Trophoblast cell (in vitro differentiated cells and primary cell): ENCODE measurements around the gene SRXN1.

Source experiments
- DNase-seq, 2 donors: peaks; one replicate each; pipeline ENCODE4 v3.0.0-alpha.2; 2016
- H2AFZ ChIP-seq: 2 replicates; pipeline ENCODE4 v1.6.1; 2013; ENCODE audit warnings: low read length, moderate library complexity, mild to moderate bottlenecking; ENCODE audit not compliant: insufficient read depth, poor library complexity
- H2AK5ac ChIP-seq: 2 replicates; pipeline ENCODE4 v1.6.1; 2013; ENCODE audit warnings: mild to moderate bottlenecking, low read length
- H2BK120ac ChIP-seq: 2 replicates; pipeline ENCODE4 v1.6.1; 2013; ENCODE audit warnings: low read length, mild to moderate bottlenecking, moderate library complexity; ENCODE audit not compliant: insufficient read depth, poor library complexity
- H2BK12ac ChIP-seq: 2 replicates; pipeline ENCODE4 v1.6.1; 2013; ENCODE audit warnings: mild to moderate bottlenecking, low read length, moderate library complexity
- H2BK5ac ChIP-seq: 2 replicates; pipeline ENCODE4 v1.6.1; 2013; ENCODE audit warnings: low read length, low read depth, moderate library complexity, mild to moderate bottlenecking; ENCODE audit not compliant: poor library complexity
- H3K14ac ChIP-seq: 2 replicates; pipeline ENCODE4 v1.6.1; 2013; ENCODE audit warnings: mild to moderate bottlenecking, low read length
- H3K18ac ChIP-seq: 2 replicates; pipeline ENCODE4 v1.6.1; 2013; ENCODE audit warnings: mild to moderate bottlenecking, low read length
- H3K23ac ChIP-seq: 2 replicates; pipeline ENCODE4 v1.6.1; 2013; ENCODE audit warnings: low read length
- H3K27ac ChIP-seq: 2 replicates; pipeline ENCODE4 v1.5.1; 2013; ENCODE audit warnings: low read depth, mild to moderate bottlenecking, inconsistent platforms, low read length, moderate library complexity
- H3K27me3 ChIP-seq: 2 replicates; pipeline ENCODE4 v1.6.1; 2013; ENCODE audit warnings: inconsistent platforms, mild to moderate bottlenecking, low read length, moderate library complexity; ENCODE audit not compliant: insufficient read depth
- H3K36me3 ChIP-seq, 2 experiments: 1 replicate in 1 of 2; 2 replicates in 1 of 2; pipeline ENCODE4 v1.6.1; 2013; ENCODE audit warnings: low read length in 2 of 2, mild to moderate bottlenecking in 2 of 2, moderate library complexity in 1 of 2; ENCODE audit not compliant: insufficient read depth in 2 of 2, control insufficient read depth in 1 of 2
- H3K4ac ChIP-seq: 2 replicates; pipeline ENCODE4 v1.6.1; 2013; ENCODE audit warnings: low read depth, mild to moderate bottlenecking, low read length, moderate library complexity
- H3K4me1 ChIP-seq, 2 experiments: 1 replicate in 1 of 2; 2 replicates in 1 of 2; pipeline ENCODE4 v1.6.1; 2013; ENCODE audit warnings: low read length in 2 of 2, mild to moderate bottlenecking in 2 of 2, moderate library complexity in 1 of 2; ENCODE audit not compliant: insufficient read depth in 2 of 2, control insufficient read depth in 1 of 2
- H3K4me2 ChIP-seq: 2 replicates; pipeline ENCODE4 v1.6.1; 2013; ENCODE audit warnings: inconsistent platforms, mild to moderate bottlenecking, low read length, moderate library complexity
- H3K4me3 ChIP-seq: 2 replicates; pipeline ENCODE4 v1.5.1; 2013; ENCODE audit warnings: mild to moderate bottlenecking, low read depth, low read length, inconsistent platforms
- H3K79me1 ChIP-seq: one replicate; pipeline ENCODE4 v1.6.1; 2013; ENCODE audit warnings: low read length
- H3K79me2 ChIP-seq: 2 replicates; pipeline ENCODE4 v1.6.1; 2013; ENCODE audit warnings: low read length, mild to moderate bottlenecking; ENCODE audit not compliant: control insufficient read depth, insufficient read depth, poor library complexity
- H3K9ac ChIP-seq: 2 replicates; pipeline ENCODE4 v1.6.1; 2013; ENCODE audit warnings: mild to moderate bottlenecking, low read length
- H3K9me3 ChIP-seq: 2 replicates; pipeline ENCODE4 v1.6.1; 2013; ENCODE audit warnings: low read depth, mild to moderate bottlenecking, control low read depth, inconsistent platforms, low read length; ENCODE audit not compliant: insufficient read depth
- H4K12ac ChIP-seq: 2 replicates; pipeline ENCODE4 v1.6.1; 2013; ENCODE audit warnings: low read depth, mild to moderate bottlenecking, low read length, moderate library complexity
- H4K8ac ChIP-seq: 2 replicates; pipeline ENCODE4 v1.6.1; 2013; ENCODE audit warnings: low read depth, mild to moderate bottlenecking, low read length, moderate library complexity
- H4K91ac ChIP-seq: one replicate; pipeline ENCODE4 v1.6.1; 2013; ENCODE audit warnings: low read depth, mild to moderate bottlenecking, low read length, moderate library complexity
- WGBS: extraction: QIAGEN DNeasy Blood & Tissue Kit; methylation state at CpG from one replicate; pipeline ENCODE4 v1.1.7; 2013; ENCODE audit warnings: missing lambda C conversion rate; ENCODE audit not compliant: insufficient read length, insufficient coverage; ENCODE audit errors: extremely low coverage; 5-methylcytosine and 5-hydroxymethylcytosine counted together

Gene SRXN1

GRCh38 chr20:626579-626978, 26.4 kb downstream of the SRXN1 start:
- H3K27me3 ChIP-seq = no peaks in the 10 kb centered on the region

GRCh38 chr20:625360-625932, 27.6 kb downstream of the SRXN1 start:
- Histone ChIP-seq H3K79me1 (peaks cover 1% of the 10 kb centered on the region), H3K27ac (no peak overlapping the region), H3K23ac (no peak overlapping the region), H3K4ac (no peak overlapping the region), H3K27me3 (no peaks in the 10 kb centered on the region), H3K79me2 (no peaks in the 10 kb centered on the region), H4K8ac (no peak overlapping the region), H3K9me3 (no peaks in the 10 kb centered on the region), H2BK12ac (no peak overlapping the region), H3K14ac (no peak overlapping the region), H2AFZ (no peak overlapping the region), H3K36me3 (no peaks in the 10 kb centered on the region), H3K9ac (no peak overlapping the region), H2BK5ac (no peak overlapping the region), H4K91ac (no peak overlapping the region), H4K12ac (no peak overlapping the region), H2AK5ac (no peak overlapping the region), H3K4me3 (no peak overlapping the region), H3K4me2 (no peak overlapping the region), H2BK120ac (no peak overlapping the region), H3K4me1 (peaks cover 9 to 12% of the 10 kb centered on the region in 2 experiments), H3K18ac (no peak overlapping the region)
- DNase-seq = no peak
- no CpG with 5 or more reads among the region's 4 CpGs for WGBS

More at GRCh38 chr20:626579-626978, 26.4 kb downstream of the SRXN1 start:
- Histone ChIP-seq H3K23ac (no peak overlapping the region), H3K4me2 (no peak overlapping the region), H3K14ac (no peak overlapping the region), H3K79me1 (no peaks in the 10 kb centered on the region), H4K12ac (no peak overlapping the region), H4K8ac (no peak overlapping the region), H2BK120ac (no peak overlapping the region), H3K79me2 (no peaks in the 10 kb centered on the region), H3K4me1 (peaks cover under 1% of the 10 kb centered on the region in 2 experiments), H3K9me3 (no peaks in the 10 kb centered on the region), H3K9ac (no peak overlapping the region), H3K36me3 (no peaks in the 10 kb centered on the region), H3K4me3 (no peak overlapping the region), H3K27ac (no peak overlapping the region), H2AK5ac (no peak overlapping the region), H3K4ac (no peak overlapping the region), H2BK12ac (no peak overlapping the region), H2AFZ (no peak overlapping the region), H4K91ac (no peak overlapping the region), H3K18ac (no peak overlapping the region), H2BK5ac (no peak overlapping the region)
- WGBS = no CpG with 5 or more reads among the region's 2 CpGs
- no peak for DNase-seq

GRCh38 chr20:623704-624103, 29.3 kb downstream of the SRXN1 start:
- H3K23ac ChIP-seq = no peak overlapping the region
- H3K4me1 ChIP-seq = peaks cover 13 to 17% of the 10 kb centered on the region in 2 experiments
- H4K8ac ChIP-seq = no peak overlapping the region
- H2AK5ac ChIP-seq = no peak overlapping the region
- H3K14ac ChIP-seq = no peak overlapping the region
- no peak overlapping the region for H2BK12ac ChIP-seq
- H3K79me2 ChIP-seq = no peaks in the 10 kb centered on the region
- H3K27ac ChIP-seq = no peak overlapping the region
- no peak overlapping the region for H4K12ac ChIP-seq
- no peak overlapping the region for H2BK120ac ChIP-seq
- no peak overlapping the region for H2BK5ac ChIP-seq
- H3K36me3 ChIP-seq = no peaks in the 10 kb centered on the region
- H4K91ac ChIP-seq = no peak overlapping the region
- no peaks in the 10 kb centered on the region for H3K27me3 ChIP-seq
- DNase-seq = no peak
- H3K4me2 ChIP-seq = no peak overlapping the region
- H3K9ac ChIP-seq = no peak overlapping the region
- H3K9me3 ChIP-seq = no peaks in the 10 kb centered on the region
- H3K18ac ChIP-seq = no peak overlapping the region
- no peak overlapping the region for H3K4ac ChIP-seq
- H3K79me1 ChIP-seq = peaks cover 3% of the 10 kb centered on the region
- WGBS = no CpG with 5 or more reads among the region's 4 CpGs
- no peak overlapping the region for H3K4me3 ChIP-seq
- H2AFZ ChIP-seq = no peak overlapping the region

GRCh38 chr20:623021-623420, 30.0 kb downstream of the SRXN1 start:
- Histone ChIP-seq H2BK5ac (no peak overlapping the region), H3K79me2 (no peaks in the 10 kb centered on the region), H3K4me1 (peaks cover 13 to 21% of the 10 kb centered on the region in 2 experiments), H3K23ac (no peak overlapping the region), H4K12ac (no peak overlapping the region), H3K79me1 (peaks cover 3% of the 10 kb centered on the region), H3K4ac (no peak overlapping the region), H3K18ac (no peak overlapping the region), H3K4me2 (no peak overlapping the region), H2BK12ac (no peak overlapping the region), H3K27ac (no peak overlapping the region), H2AFZ (no peak overlapping the region), H4K91ac (no peak overlapping the region), H3K9me3 (no peaks in the 10 kb centered on the region), H4K8ac (no peak overlapping the region), H3K14ac (no peak overlapping the region), H3K9ac (no peak overlapping the region), H2AK5ac (no peak overlapping the region), H3K27me3 (no peaks in the 10 kb centered on the region), H3K36me3 (no peaks in the 10 kb centered on the region), H3K4me3 (no peak overlapping the region), H2BK120ac (no peak overlapping the region)
- no CpG with 5 or more reads among the region's 4 CpGs for WGBS
- DNase-seq = no peak
